ENCODE data around the gene HEPN1.

DNA sequence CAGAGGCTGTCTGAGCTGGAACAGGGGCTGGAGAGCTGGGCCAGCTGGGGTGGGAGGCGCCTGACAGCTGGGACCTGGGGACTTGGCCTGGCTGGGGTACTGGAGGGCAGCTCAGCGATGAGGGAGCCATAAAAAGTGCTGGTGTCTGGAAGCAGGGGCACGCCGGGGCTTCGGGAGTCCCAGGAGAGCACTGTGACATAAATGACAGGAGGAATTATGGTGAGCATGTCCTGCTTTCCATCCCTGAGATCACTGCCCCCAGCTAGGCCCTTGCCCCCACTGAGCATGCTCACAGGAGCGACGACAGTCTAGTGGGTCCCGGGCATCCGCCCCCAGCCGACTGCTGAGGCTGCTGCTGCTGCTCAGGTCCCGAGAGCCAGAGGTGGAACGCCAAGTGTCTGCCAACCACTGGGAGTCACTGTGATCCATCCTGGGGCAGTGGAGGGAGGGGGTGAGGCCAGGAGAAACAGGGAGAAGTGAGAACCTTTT is 27.6 kb upstream of the HEPN1 start:
- TF ChIP-seq, protein P1, sequence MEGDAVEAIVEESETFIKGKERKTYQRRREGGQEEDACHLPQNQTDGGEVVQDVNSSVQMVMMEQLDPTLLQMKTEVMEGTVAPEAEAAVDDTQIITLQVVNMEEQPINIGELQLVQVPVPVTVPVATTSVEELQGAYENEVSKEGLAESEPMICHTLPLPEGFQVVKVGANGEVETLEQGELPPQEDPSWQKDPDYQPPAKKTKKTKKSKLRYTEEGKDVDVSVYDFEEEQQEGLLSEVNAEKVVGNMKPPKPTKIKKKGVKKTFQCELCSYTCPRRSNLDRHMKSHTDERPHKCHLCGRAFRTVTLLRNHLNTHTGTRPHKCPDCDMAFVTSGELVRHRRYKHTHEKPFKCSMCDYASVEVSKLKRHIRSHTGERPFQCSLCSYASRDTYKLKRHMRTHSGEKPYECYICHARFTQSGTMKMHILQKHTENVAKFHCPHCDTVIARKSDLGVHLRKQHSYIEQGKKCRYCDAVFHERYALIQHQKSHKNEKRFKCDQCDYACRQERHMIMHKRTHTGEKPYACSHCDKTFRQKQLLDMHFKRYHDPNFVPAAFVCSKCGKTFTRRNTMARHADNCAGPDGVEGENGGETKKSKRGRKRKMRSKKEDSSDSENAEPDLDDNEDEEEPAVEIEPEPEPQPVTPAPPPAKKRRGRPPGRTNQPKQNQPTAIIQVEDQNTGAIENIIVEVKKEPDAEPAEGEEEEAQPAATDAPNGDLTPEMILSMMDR (conservative IDR thresholded peaks at IDR 0.05) = no peak
- TF ChIP-seq ZFX (IDR thresholded peaks at IDR 0.05) = no peak
